H1 (cell line): ENCODE data around the gene TCEA3. TPM values are rescaled to one million over a fixed set of nuclear protein-coding genes. Genes with fewer than 3 reads are reported as not detected.

Experiments
- ASH2L ChIP-seq: fragments of 200-600, 300-600 bp; sonication (generic); IDR thresholded peaks from one replicate; pipeline ENCODE4 v1.7.1; 2017; ENCODE audit warnings: low read length
- ATF3 ChIP-seq: IDR thresholded peaks from 2 replicates; pipeline ENCODE4 v1.6.1; 2011; ENCODE audit warnings: low read depth, mild to moderate bottlenecking, low read length; ENCODE audit not compliant: insufficient read depth
- BACH1 ChIP-seq: IDR thresholded peaks from 2 replicates; pipeline ENCODE4 v1.6.1; 2012; ENCODE audit warnings: low read length, improper control_type of control experiment
- BCL11A ChIP-seq, 2 experiments: IDR thresholded peaks; one replicate each; pipeline ENCODE4 v1.6.1; 2011; ENCODE audit warnings: low read depth in 2 of 2, low read length in 2 of 2, mild to moderate bottlenecking in 2 of 2
- BRCA1 ChIP-seq: IDR thresholded peaks from 2 replicates; pipeline ENCODE4 v1.6.1; 2012; ENCODE audit warnings: low read depth, low read length, improper control_type of control experiment
- CTCF ChIP-seq, 3 experiments: IDR thresholded peaks; 1 replicate in 2 of 3; 2 replicates in 1 of 3; pipeline versions ENCODE4 v1.5.1 to v1.6.1; 2011; ENCODE audit warnings: low read length in 3 of 3, mild to moderate bottlenecking in 3 of 3, inconsistent platforms in 2 of 3, low read depth in 1 of 3, moderate library complexity in 1 of 3; ENCODE audit not compliant: insufficient read depth in 1 of 3; ENCODE audit errors: control extremely low read depth in 1 of 3
- EP300 ChIP-seq, 2 experiments: IDR thresholded peaks; 1 replicate in 1 of 2; 2 replicates in 1 of 2; pipeline ENCODE4 v1.6.1; 2011 to 2012; ENCODE audit warnings: low read depth in 2 of 2, low read length in 2 of 2, mild to moderate bottlenecking in 2 of 2, borderline replicate concordance in 1 of 2, inconsistent platforms in 1 of 2, moderate library complexity in 1 of 2
- GABPA ChIP-seq: IDR thresholded peaks from 2 replicates; pipeline ENCODE4 v1.6.1; 2011; ENCODE audit warnings: mild to moderate bottlenecking, low read length, moderate library complexity, borderline replicate concordance; ENCODE audit not compliant: insufficient read depth
- JUND ChIP-seq: IDR thresholded peaks from 2 replicates; pipeline ENCODE4 v1.6.1; 2011; ENCODE audit warnings: mild to moderate bottlenecking, improper control_type of control experiment, low read length
- MAX ChIP-seq: IDR thresholded peaks from 2 replicates; pipeline ENCODE4 v1.6.1; 2012; ENCODE audit warnings: inconsistent platforms
- PHF8 ChIP-seq: fragments of 200-600 bp; sonication (generic); conservative IDR thresholded peaks from 2 replicates; pipeline ENCODE4 v1.7.1; 2012; ENCODE audit warnings: low read depth, mild to moderate bottlenecking, inconsistent platforms, low read length, moderate library complexity
- POLR2AphosphoS5 ChIP-seq: IDR thresholded peaks from 2 replicates; pipeline ENCODE4 v1.6.1; 2011; ENCODE audit warnings: low read depth, low read length
- POU5F1 ChIP-seq: IDR thresholded peaks from 2 replicates; pipeline ENCODE4 v1.6.1; 2011; ENCODE audit warnings: low read depth, mild to moderate bottlenecking, low read length, moderate library complexity
- RFX5 ChIP-seq: IDR thresholded peaks from 2 replicates; pipeline ENCODE4 v1.6.1; 2011; ENCODE audit warnings: low read depth, low read length, improper control_type of control experiment, borderline replicate concordance
- RNF2 ChIP-seq: fragments of 200-900, 300-1000 bp; sonication (generic); IDR thresholded peaks from 2 replicates; pipeline ENCODE4 v1.7.1; 2016; ENCODE audit warnings: borderline replicate concordance, low read depth, mild to moderate bottlenecking, antibody characterized with exemption, low read length; ENCODE audit not compliant: poor library complexity, severe bottlenecking; ENCODE audit errors: missing control alignments
- SP1 ChIP-seq: IDR thresholded peaks from 2 replicates; pipeline ENCODE4 v1.6.1; 2011; ENCODE audit warnings: low read depth, low read length
- SP4 ChIP-seq: IDR thresholded peaks from 2 replicates; pipeline ENCODE4 v1.6.1; 2012; ENCODE audit warnings: low read length, inconsistent platforms
- ZNF274 ChIP-seq: IDR thresholded peaks from 2 replicates; pipeline ENCODE4 v1.7.0; 2012; ENCODE audit warnings: low read length, borderline replicate concordance; ENCODE audit errors: extremely low read depth
- polyA plus RNA-seq, 7 experiments: library from polyadenylated mRNA; depleted of rRNA in 3 of 7; stranded (reverse) in 5 of 7; unstranded in 2 of 7; fragments of >200 nt in 5 of 7; fragments of 200-250 nt in 2 of 7; gene quantifications; 1 replicate in 5 of 7; 2 replicates in 1 of 7; 4 replicates in 1 of 7; pipeline versions ENCODE4 v1.2.1 to v1.2.3, GENCODE V29; 2011 to 2013; ENCODE audit warnings: missing spikeins in 2 of 7, mixed read lengths in 2 of 7
- total RNA-seq: library from RNA; stranded (reverse); fragmentation: NEBNext Ultra II Directional; extraction: Animal tissue kit (Norgen Biotek cat#: 25700); gene quantifications from 2 replicates; pipeline ENCODE4 v1.2.1, GENCODE V29; 2021
- TF ChIP-seq, protein P1 (sequence below): IDR thresholded peaks from 2 replicates; pipeline ENCODE4 v1.6.1; 2012; ENCODE audit warnings: inconsistent platforms

The TCEA3 gene
- total and polyA plus RNA-seq, 2 of the 8 experiments (the other 6 are each of a cell fraction or from before 2014, with no cell fraction given) = 0.08 TPM; not detected in 1

GRCh38 chr1:23424293-23425192 lies at the start of gene TCEA3 (continued):
- TF ChIP-seq CTCF (IDR thresholded peaks at IDR 0.05; ENCODE audit: control extremely low read depth in 1 of 3, insufficient read depth in 1 of 3, low read depth in 1 of 3, low read length in 3 of 3) (no peak), SP1 (no peak), BCL11A (IDR thresholded peaks at IDR 0.05; ENCODE audit: low read depth in 2 of 2, low read length in 2 of 2) (no peak), ATF3 (no peak), EP300 (IDR thresholded peaks at IDR 0.05; ENCODE audit: borderline replicate concordance in 1 of 2, low read depth in 2 of 2, low read length in 2 of 2) (no peak), BACH1 (no peak), MAX (no peak), JUND (no peak), RNF2 (peak; percentile 42), ASH2L (peak; percentile 31), SP4 (no peak), RFX5 (no peak), POLR2AphosphoS5 (no peak), ZNF274 (no peak), GABPA (0 out of 2 replicates have a peak, but pooled peaks have one; percentile 29), PHF8 (no peak), POU5F1 (no peak), BRCA1 (no peak)
- TF ChIP-seq, protein P1, sequence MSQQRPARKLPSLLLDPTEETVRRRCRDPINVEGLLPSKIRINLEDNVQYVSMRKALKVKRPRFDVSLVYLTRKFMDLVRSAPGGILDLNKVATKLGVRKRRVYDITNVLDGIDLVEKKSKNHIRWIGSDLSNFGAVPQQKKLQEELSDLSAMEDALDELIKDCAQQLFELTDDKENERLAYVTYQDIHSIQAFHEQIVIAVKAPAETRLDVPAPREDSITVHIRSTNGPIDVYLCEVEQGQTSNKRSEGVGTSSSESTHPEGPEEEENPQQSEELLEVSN = no peak
